SK-N-SH (cell line): Measurements from ENCODE around the gene FMO4.

Experiments
- CHD2 ChIP-seq: fragments of 150-350 bp; IDR thresholded peaks from 2 replicates; pipeline ENCODE4 v1.6.1; 2018; ENCODE audit warnings: low read length; ENCODE audit not compliant: partially characterized antibody
- CTCF ChIP-seq: fragments of 200-600 bp; sonication (generic); IDR thresholded peaks from 2 replicates; pipeline ENCODE4 v1.6.1; 2017; ENCODE audit warnings: antibody characterized with exemption, mild to moderate bottlenecking, moderate library complexity
- ELF1 ChIP-seq: IDR thresholded peaks from 2 replicates; pipeline ENCODE4 v1.4.0; 2012
- GATA2 ChIP-seq: sonication (generic); formaldehyde crosslinking; IDR thresholded peaks from 2 replicates; pipeline ENCODE4 v1.5.0; 2020; ENCODE audit warnings: mild to moderate bottlenecking, missing genetic modification reagents
- RCOR1 ChIP-seq: fragments of 150-350 bp; IDR thresholded peaks from 2 replicates; pipeline ENCODE4 v1.6.1; 2017; ENCODE audit warnings: antibody characterized with exemption, low read length
- REST ChIP-seq: IDR thresholded peaks from 2 replicates; pipeline ENCODE4 v1.6.1; 2012; ENCODE audit warnings: mild to moderate bottlenecking, low read depth, low read length, moderate library complexity
- RFX5 ChIP-seq: IDR thresholded peaks from 2 replicates; pipeline ENCODE4 v1.6.1; 2012; ENCODE audit warnings: mild to moderate bottlenecking, improper control_type of control experiment, low read length
- TEAD4 ChIP-seq: IDR thresholded peaks from 2 replicates; pipeline ENCODE4 v1.4.0; 2012; ENCODE audit warnings: mild to moderate bottlenecking, borderline replicate concordance; ENCODE audit not compliant: insufficient read depth
- YY1 ChIP-seq: IDR thresholded peaks from 2 replicates; pipeline ENCODE4 v1.4.0; 2012; ENCODE audit warnings: low read depth, mild to moderate bottlenecking

- TF ChIP-seq CTCF = no peak
- TF ChIP-seq RFX5 = no peak
- TF ChIP-seq REST = no peak
- TF ChIP-seq GATA2 (CRISPR knock-in tag) = no peak
- no peak for TF ChIP-seq ELF1
- no peak for TF ChIP-seq CHD2
- no peak for TF ChIP-seq YY1
- TF ChIP-seq RCOR1 = no peak
- no peak for TF ChIP-seq TEAD4
Observed at GRCh38 chr1:171311771-171312558, 2.0 kb upstream of the FMO4 start.
